Stomach smooth muscle (tissue), 2 donors: ENCODE data around the gene ANKRD24.
A peak's percentile ranks its signal among the peaks of the same experiment; 100 is the strongest.
"Not testable (repeated sequence)": the region's sequence is repeated elsewhere in the genome, so short reads cannot be mapped to it uniquely, and the experiment has no call there.

Source experiments
- H3K27ac ChIP-seq: one replicate; pipeline ENCODE4 v1.7.0; 2013; ENCODE audit warnings: mild to moderate bottlenecking, low read length, inconsistent platforms
- H3K27me3 ChIP-seq, 2 donors: one replicate each; pipeline ENCODE4 v1.7.0; 2013; ENCODE audit warnings: low read length in 2 of 2; ENCODE audit not compliant: insufficient read depth in 2 of 2, control insufficient read depth in 1 of 2
- H3K36me3 ChIP-seq, 2 donors: one replicate each; pipeline ENCODE4 v1.7.0; 2013; ENCODE audit warnings: low read length in 2 of 2; ENCODE audit not compliant: control insufficient read depth in 2 of 2, insufficient read depth in 2 of 2
- H3K4me1 ChIP-seq: one replicate; pipeline ENCODE4 v1.7.0; 2013; ENCODE audit warnings: low read length; ENCODE audit not compliant: control insufficient read depth, insufficient read depth
- H3K4me3 ChIP-seq, 2 donors: one replicate each; pipeline ENCODE4 v1.7.0; 2013; ENCODE audit warnings: low read length in 2 of 2
- H3K9ac ChIP-seq, 2 donors: one replicate each; pipeline ENCODE4 v1.7.0; 2013; ENCODE audit warnings: low read length in 2 of 2, mild to moderate bottlenecking in 1 of 2
- H3K9me3 ChIP-seq, 2 donors: one replicate each; pipeline ENCODE4 v1.7.0; 2013; ENCODE audit warnings: low read length in 2 of 2; ENCODE audit not compliant: control insufficient read depth in 2 of 2
- donor health status: healthy.
- donor health status: Pancreatic carcinoma.

The ANKRD24 gene

DNA sequence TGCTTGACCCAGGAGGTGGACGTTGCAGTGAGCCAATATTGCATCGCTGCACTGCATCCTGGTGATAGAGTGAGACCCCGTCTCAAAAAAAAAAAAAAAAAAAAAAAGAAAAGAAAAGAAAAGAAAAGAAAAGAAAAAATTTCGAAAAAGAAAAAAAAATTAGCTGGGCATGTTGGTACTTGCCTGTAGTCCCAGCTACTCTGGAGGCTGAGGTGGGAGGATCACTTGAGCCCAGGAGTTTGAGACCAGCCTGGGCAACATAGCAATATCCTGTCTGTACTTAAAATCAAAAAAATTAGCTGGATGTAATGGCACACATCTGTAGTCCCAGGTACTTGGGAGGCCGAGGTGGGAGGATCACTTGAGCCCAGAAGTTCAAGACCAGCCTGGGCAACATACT is 49.6 kb downstream of the ANKRD24 start:
- not testable (repeated sequence) for H3K9me3 ChIP-seq, H3K27ac ChIP-seq, H3K9ac ChIP-seq, H3K4me1 ChIP-seq, H3K4me3 ChIP-seq, H3K36me3 ChIP-seq
- peaks cover 22 to 33% of the 10 kb centered on the region in 2 donors for H3K27me3 ChIP-seq

DNA sequence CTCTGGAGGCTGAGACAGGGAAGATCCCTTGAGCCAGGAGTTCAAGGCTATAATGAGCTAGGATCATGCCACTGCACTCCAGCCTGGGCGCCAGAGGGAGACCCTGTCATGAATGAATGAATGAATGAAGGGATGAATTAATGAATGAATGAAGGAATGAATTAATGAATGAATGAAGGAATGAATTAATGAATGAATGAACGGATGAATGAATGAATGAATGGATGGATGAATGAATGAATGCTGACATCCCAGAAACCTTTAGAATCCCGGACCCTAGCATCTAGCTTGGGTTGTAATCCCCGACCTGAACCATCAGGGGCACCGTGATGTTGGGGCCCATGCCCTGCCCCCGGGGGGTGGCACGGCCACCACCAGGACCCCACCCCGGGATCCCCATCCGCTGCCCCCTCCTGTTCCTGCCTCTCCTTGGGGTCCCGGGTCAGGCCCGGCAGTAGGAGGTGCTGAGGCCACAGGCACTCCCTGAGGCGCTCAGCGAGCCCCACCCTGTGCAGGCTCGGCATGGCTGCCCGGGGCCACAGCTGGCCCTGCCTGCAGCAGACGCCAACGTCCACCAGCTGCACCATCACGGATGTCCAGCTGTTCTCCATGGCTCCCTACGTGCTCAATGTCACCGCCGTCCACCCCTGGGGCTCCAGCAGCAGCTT is 50.3 kb downstream of the ANKRD24 start:
- Histone ChIP-seq H3K36me3 (no peaks in the 10 kb centered on the region), H3K4me1 (no peaks in the 10 kb centered on the region), H3K27ac (no peak overlapping the region), H3K27me3 (peaks cover 20 to 32% of the 10 kb centered on the region in 2 donors), H3K4me3 (no peak overlapping the region), H3K9ac (no peak overlapping the region), H3K9me3 (no peaks in the 10 kb centered on the region)

DNA sequence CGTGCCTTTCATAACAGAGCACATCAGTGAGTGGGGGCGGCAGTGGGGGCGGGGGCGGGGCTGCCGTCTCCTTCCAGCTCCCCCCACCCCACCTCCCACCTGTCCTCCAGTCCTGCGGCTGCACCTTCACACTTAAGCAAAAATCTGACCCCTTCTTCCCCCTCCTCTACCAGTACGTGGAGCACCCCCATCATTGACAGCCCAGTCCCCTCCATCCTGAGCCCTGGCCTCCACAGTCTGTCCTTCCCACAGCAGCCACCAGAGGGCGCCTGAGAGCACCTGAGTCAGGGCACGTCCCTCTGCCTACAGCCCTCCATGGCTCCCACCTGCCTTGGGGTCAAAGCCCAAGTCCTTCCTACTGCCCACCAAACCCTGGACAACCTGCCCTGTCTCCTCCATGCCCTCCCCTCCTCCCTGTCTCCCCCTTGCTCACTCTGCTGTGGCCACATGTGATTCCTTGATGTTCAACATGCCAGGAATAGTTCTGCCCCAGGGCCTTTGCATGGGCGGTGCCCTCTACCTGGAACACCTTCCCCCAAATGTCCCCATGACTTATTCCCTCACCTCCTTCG is 50.9 kb downstream of the ANKRD24 start:
- peaks cover 15 to 27% of the 10 kb centered on the region in 2 donors for H3K27me3 ChIP-seq
- no peak overlapping the region for H3K4me3 ChIP-seq
- no peak overlapping the region for H3K9ac ChIP-seq
- H3K9me3 ChIP-seq: no peaks in the 10 kb centered on the region
- no peak overlapping the region for H3K27ac ChIP-seq
- no peaks in the 10 kb centered on the region for H3K4me1 ChIP-seq
- H3K36me3 ChIP-seq: no peaks in the 10 kb centered on the region

DNA sequence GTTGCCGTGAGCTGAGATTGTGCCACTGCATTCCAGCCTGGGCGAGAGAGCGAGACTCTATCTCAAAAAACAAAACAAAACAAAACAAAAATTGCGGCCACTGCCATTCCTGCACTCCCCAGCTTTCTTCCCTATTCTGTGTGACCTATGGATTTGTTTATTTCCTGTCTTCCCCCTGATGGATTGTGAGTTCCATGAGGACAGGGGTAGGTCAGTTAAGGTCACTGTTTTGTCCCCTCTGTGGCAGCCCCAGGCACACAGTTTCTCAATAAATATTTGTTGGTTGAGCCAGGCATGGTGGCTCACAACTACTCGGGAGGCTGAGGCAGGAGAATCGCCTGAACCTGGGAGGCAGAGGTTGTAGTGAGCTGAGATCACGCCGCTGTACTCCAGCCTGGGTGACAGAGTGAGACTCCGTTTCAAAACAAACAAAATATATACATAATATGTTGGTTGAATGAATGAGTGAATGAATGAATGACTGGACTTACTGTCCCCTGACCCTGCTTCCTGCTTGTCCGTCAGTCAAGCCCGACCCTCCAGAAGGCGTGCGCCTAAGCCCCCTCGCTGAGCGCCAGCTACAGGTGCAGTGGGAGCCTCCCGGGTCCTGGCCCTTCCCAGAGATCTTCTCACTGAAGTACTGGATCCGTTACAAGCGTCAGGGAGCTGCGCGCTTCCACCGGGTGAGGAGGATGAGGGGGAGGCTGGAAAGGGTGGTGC is 51.8 kb downstream of the ANKRD24 start:
- peaks cover 15 to 20% of the 10 kb centered on the region in 2 donors for H3K27me3 ChIP-seq
- no peak overlapping the region for H3K4me3 ChIP-seq
- H3K9me3 ChIP-seq: no peaks in the 10 kb centered on the region
- no peak overlapping the region for H3K9ac ChIP-seq
- H3K27ac ChIP-seq: no peak overlapping the region
- H3K36me3 ChIP-seq: no peaks in the 10 kb centered on the region
- H3K4me1 ChIP-seq: no peaks in the 10 kb centered on the region

DNA sequence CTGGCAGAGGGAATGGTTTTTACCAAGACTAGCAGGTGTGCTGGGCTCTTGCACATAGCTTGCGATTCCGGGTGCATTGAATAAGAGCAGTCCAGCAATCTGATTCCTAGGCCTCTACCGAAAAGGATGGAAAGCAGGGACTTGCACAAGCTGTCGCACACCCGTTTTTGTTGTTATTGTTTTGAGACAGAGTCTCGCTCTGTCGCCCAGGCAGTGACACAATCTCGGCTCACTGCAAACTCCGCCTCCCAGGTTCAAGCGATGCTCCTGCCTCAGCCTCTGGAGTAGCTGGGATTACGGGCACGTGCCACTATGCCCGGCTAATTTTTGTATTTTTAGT is 52.3 kb downstream of the ANKRD24 start:
- no peak overlapping the region for H3K9ac ChIP-seq
- no peak overlapping the region for H3K27ac ChIP-seq
- no peaks in the 10 kb centered on the region for H3K4me1 ChIP-seq
- no peak overlapping the region for H3K4me3 ChIP-seq
- H3K27me3 ChIP-seq: peaks cover 12 to 16% of the 10 kb centered on the region in 2 donors
- H3K36me3 ChIP-seq: no peaks in the 10 kb centered on the region
- no peaks in the 10 kb centered on the region for H3K9me3 ChIP-seq

DNA sequence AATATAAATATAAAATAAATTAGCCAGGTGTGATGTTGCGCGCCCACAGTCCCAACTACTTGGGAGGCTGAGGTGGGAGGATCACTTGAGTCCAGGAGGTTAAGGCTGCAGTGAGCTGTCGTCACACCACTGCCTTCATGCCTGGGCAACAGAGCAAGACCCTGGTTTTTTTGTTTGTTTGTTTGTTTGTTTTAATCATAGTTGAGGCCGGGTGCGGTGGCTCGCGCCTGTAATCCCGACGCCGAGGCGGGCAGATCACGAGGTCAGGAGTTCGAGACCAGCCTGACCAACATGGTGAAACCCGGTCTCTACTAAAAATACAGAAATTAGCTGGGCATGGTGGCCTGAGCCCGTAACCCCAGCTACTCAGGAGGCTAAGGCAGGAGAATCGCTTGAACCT is 55.0 kb downstream of the ANKRD24 start:
- not testable (repeated sequence) for H3K4me3 ChIP-seq, H3K27ac ChIP-seq, H3K9ac ChIP-seq, H3K36me3 ChIP-seq, H3K4me1 ChIP-seq, H3K9me3 ChIP-seq
- peaks cover 11 to 12% of the 10 kb centered on the region in 2 donors for H3K27me3 ChIP-seq

DNA sequence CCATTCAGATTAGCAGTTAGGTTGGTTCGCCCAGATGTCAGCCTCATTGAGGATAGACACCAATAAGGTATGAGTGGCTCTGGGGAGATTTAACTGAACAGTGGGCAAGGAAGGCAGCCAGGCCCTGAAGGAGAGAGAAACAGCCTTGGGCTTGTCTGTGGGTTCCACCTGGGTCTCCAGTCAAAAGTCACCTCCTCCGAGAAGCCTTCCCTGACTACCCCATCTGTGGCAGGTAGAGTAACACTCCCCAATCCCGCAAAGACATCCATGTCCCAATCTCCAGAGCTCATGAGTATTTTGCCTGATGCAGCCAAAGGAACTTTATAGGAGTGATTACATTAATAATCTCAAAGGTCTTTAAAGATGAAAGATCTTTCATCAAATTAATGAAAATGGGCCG is 56.3 kb downstream of the ANKRD24 start:
- H3K9ac ChIP-seq: no peak overlapping the region
- no peaks in the 10 kb centered on the region for H3K9me3 ChIP-seq
- H3K4me3 ChIP-seq: no peak overlapping the region
- H3K27ac ChIP-seq: no peak overlapping the region
- H3K27me3 ChIP-seq: peaks cover 4 to 6% of the 10 kb centered on the region in 2 donors
- no peaks in the 10 kb centered on the region for H3K4me1 ChIP-seq
- no peaks in the 10 kb centered on the region for H3K36me3 ChIP-seq

DNA sequence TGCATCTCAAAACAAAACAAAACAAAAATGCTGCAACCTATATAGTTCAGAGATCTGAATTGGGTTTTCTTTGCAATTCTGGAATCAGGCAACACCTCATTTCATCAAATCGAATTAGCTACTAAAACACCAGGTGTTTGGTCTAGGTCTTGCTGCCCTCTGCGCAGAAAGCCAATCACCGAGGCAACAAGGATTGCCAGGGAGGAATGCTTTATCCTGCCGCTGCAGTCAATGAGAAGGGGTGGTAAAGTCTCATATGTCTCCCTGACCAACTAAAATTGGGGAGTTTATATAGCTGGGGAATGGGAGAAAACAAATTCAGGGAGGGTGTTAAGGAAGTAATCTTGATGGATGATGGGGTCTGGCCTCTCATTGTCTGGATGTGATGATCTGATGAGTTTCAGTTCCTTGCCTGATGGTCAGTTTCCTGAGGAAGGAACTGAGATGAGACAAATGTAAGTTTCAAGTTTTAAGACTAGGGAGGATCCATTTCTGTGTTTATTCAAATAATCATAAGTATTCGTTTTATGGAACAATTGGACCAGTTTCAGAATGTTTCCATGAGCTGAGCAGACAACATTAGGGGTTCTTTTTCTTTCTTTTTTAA is 59.4 kb downstream of the ANKRD24 start:
- Histone ChIP-seq H3K27me3 (no peaks in the 10 kb centered on the region), H3K9me3 (no peaks in the 10 kb centered on the region), H3K4me3 (no peak overlapping the region), H3K27ac (no peak overlapping the region), H3K36me3 (no peaks in the 10 kb centered on the region), H3K9ac (no peak overlapping the region), H3K4me1 (peaks cover 6% of the 10 kb centered on the region)

DNA sequence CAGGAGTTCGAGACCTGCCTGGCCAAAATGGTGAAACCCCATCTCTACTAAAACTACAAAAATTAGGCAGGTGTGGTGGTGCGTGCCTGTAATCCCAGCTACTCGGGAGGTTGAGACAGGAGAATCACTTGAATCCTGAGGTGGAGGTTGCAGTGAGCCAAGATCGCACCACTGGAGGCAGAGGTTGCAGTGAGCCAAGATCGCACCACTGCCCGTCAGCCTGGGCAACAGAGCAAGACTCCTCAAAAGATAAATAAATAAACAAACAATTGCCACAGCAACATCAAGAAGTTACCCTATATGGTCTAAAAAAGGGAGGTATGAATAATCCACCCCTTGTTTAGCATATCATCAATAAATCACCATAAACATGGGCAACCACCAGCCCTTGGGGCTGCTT is 63.4 kb downstream of the ANKRD24 start:
- Histone ChIP-seq H3K4me1 (peaks cover 10% of the 10 kb centered on the region), H3K36me3 (peaks cover 9 to 18% of the 10 kb centered on the region in 2 donors), H3K4me3 (peak overlapping the region in 1 of 2 donors; percentile 99)
- not testable (repeated sequence) for H3K9me3 ChIP-seq, H3K9ac ChIP-seq, H3K27me3 ChIP-seq, H3K27ac ChIP-seq

DNA sequence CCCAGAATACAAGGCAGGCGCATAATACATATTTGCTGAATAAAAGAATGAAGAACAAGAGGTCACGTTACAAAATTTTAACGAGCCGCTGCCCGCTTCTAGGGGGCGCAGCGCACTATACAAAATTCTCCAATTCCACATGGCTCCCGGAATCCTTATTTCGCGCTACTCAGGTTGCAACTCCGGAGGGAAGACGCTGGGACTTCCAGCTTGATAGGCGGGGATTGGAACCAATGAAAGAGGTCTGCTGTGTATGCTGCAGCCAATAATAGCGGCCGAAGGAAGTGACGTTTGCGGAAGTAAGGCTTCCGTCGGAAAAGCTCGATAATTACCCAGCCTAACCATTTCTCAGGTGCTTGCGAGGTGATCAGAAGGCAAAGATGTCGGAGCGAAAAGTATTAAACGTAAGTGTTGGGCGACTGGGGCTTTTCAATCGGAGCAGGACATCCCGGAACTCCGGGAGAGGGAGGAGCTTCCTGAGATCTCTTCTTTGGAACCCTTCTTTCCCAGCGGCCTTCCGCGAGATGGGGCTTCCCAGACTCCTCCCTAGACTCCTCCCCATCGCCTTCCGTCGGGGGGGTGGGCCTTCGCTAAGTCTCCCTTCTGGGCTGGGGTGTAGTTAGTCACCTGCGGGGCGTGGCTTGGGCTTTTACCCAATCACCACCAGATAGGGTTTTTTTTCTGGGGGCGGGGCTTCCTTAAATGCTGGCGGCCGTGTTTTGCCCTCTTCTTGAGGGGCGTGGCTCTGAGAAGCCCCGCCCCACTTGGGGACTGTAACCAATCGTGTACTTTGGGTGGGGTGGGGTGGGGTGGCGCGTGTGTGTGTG is 64.5 kb downstream of the ANKRD24 start, which contains the start of gene YJU2:
Gene YJU2, plus strand, starts transcription at position 314 of the 827 bp plus-strand sequence. Its CDS starts 67 bp downstream, at position 381.
- Histone ChIP-seq H3K9me3 (no peaks in the 10 kb centered on the region), H3K27ac (peak within 1 kb of the TSS; percentile 95), H3K36me3 (peaks cover 17 to 26% of the 10 kb centered on the region in 2 donors), H3K4me3 (peak within 1 kb of the TSS; percentile 99), H3K4me1 (peaks cover 10% of the 10 kb centered on the region), H3K27me3 (no peaks in the 10 kb centered on the region), H3K9ac (peak within 1 kb of the TSS; percentile 98 to 99)
